CD4-positive, alpha-beta T cell (primary cell): Measurements from ENCODE around the gene TLCD5. TPM values are rescaled to one million over a fixed set of nuclear protein-coding genes. Genes with fewer than 3 reads are reported as not detected.

Experiments used
- ATAC-seq: fragments of 200-7000 bp; cut with Tn5 transposase; one replicate; pipeline ENCODE4 v1.10.0; 2022; ENCODE audit warnings: mild to moderate bottlenecking; ENCODE audit not compliant: poor library complexity
- CTCF ChIA-PET: fragments of 350-600 bp; sonication (Branson Sonifier 250); formaldehyde crosslinking; loops from one replicate; lab custom pipeline; 2021; ENCODE audit warnings: antibody characterized with exemption, inconsistent platforms; lab: Charles Lee
- POLR2A ChIA-PET: fragments of 350-600 bp; sonication (Branson Sonifier 250); formaldehyde crosslinking; loops from one replicate; lab custom pipeline; 2021; ENCODE audit warnings: antibody characterized with exemption, inconsistent platforms; lab: Charles Lee
- DNase-seq, 14 experiments: peaks; one replicate each; pipeline ENCODE4 v3.0.0-alpha.2; 2013 to 2020; ENCODE audit warnings: mixed read lengths in 2 of 14
- H3K27ac ChIP-seq, 2 donors: one replicate each; pipeline versions ENCODE4 v1.5.1 to v1.7.0; 2013; ENCODE audit warnings: low read length in 2 of 2, low read depth in 1 of 2, mild to moderate bottlenecking in 1 of 2
- H3K27me3 ChIP-seq, 2 experiments: 1 replicate in 1 of 2; 2 replicates in 1 of 2; pipeline versions ENCODE4 v1.6.1 to v1.7.0; 2013; ENCODE audit warnings: low read length in 2 of 2, control low read depth in 1 of 2, mild to moderate bottlenecking in 1 of 2, moderate library complexity in 1 of 2; ENCODE audit not compliant: insufficient read depth in 2 of 2, control insufficient read depth in 1 of 2
- H3K36me3 ChIP-seq: one replicate; pipeline ENCODE4 v1.6.1; 2013; ENCODE audit warnings: low read length, control low read depth; ENCODE audit not compliant: insufficient read depth
- H3K4me1 ChIP-seq: one replicate; pipeline ENCODE4 v1.6.1; 2013; ENCODE audit warnings: low read length, control low read depth; ENCODE audit not compliant: insufficient read depth
- H3K4me3 ChIP-seq: one replicate; pipeline ENCODE4 v1.5.1; 2013; ENCODE audit warnings: mild to moderate bottlenecking, low read length, moderate library complexity
- H3K9me3 ChIP-seq, 2 experiments: 1 replicate in 1 of 2; 2 replicates in 1 of 2; pipeline versions ENCODE4 v1.6.1 to v1.7.0; 2013; ENCODE audit warnings: low read length in 2 of 2, mild to moderate bottlenecking in 2 of 2, control low read depth in 1 of 2, moderate library complexity in 1 of 2; ENCODE audit not compliant: control insufficient read depth in 1 of 2, insufficient read depth in 1 of 2
- H3K27ac Mint-ChIP-seq: one replicate; pipeline ENCODE4 v1.8.0; 2020; ENCODE audit warnings: mixed read lengths
- H3K27me3 Mint-ChIP-seq: one replicate; pipeline ENCODE4 v1.8.0; 2021; ENCODE audit warnings: mixed read lengths
- H3K36me3 Mint-ChIP-seq: one replicate; pipeline ENCODE4 v1.8.0; 2021; ENCODE audit warnings: low read depth, mixed read lengths
- H3K4me1 Mint-ChIP-seq: one replicate; pipeline ENCODE4 v1.8.0; 2021; ENCODE audit warnings: low read depth, mixed read lengths
- H3K4me3 Mint-ChIP-seq: one replicate; pipeline ENCODE4 v1.8.0; 2020; ENCODE audit warnings: mild to moderate bottlenecking, mixed read lengths
- H3K9me3 Mint-ChIP-seq: one replicate; pipeline ENCODE4 v1.8.0; 2020; ENCODE audit warnings: mixed read lengths
- CTCF ChIP-seq: fragments of 200-600 bp; IDR thresholded peaks from one replicate; pipeline ENCODE4 v1.8.0; 2022; ENCODE audit warnings: antibody characterized with exemption, mild to moderate bottlenecking
- intact Hi-C, 2 experiments: fragments of 100-400 bp; cut with DNase I in 1 of 2; cut with micrococcal nuclease in 1 of 2; formaldehyde crosslinking; loops; one replicate each; pipeline versions ENCODE4 v1.15.1 to v1.9.0; 2023 to 2025; cut with DNase I, micrococcal nuclease
- total RNA-seq, 174 experiments: library from RNA in 2 of 174; stranded (reverse) in 2 of 174; gene quantifications; one replicate each; pipeline ENCODE4 v1.2.3 and lab custom pipeline; 2021 to 2026

TLCD5 gene
- total RNA-seq, 2 experiments from 2014 or later: not detected

GRCh38 chr11:120281143-120281795, 43.8 kb upstream of the TLCD5 start:
- Histone ChIP-seq H3K4me3 (no peak overlapping the region), H3K27me3 (no peaks in the 10 kb centered on the region), H3K27ac (no peak overlapping the region), H3K4me1 (no peaks in the 10 kb centered on the region), H3K9me3 (no peaks in the 10 kb centered on the region), H3K36me3 (no peaks in the 10 kb centered on the region)
- POLR2A ChIA-PET: no interaction called here
- CTCF ChIA-PET: no interaction called here
- H3K27me3 Mint-ChIP-seq: peaks cover 4% of the 10 kb centered on the region
- TF ChIP-seq CTCF: no peak
- no peak overlapping the region for H3K27ac Mint-ChIP-seq
- H3K4me1 Mint-ChIP-seq: no peaks in the 10 kb centered on the region
- H3K4me3 Mint-ChIP-seq: no peak overlapping the region
- no peaks in the 10 kb centered on the region for H3K9me3 Mint-ChIP-seq
- H3K36me3 Mint-ChIP-seq: no peaks in the 10 kb centered on the region
- ATAC-seq: no peak
- intact Hi-C loops: no loop called here
- no peak for DNase-seq

- intact Hi-C loops: no loop called here
- Histone ChIP-seq H3K4me3 (no peak overlapping the region), H3K27me3 (no peaks in the 10 kb centered on the region), H3K9me3 (no peaks in the 10 kb centered on the region), H3K36me3 (no peaks in the 10 kb centered on the region), H3K4me1 (no peaks in the 10 kb centered on the region), H3K27ac (no peak overlapping the region)
- H3K36me3 Mint-ChIP-seq: no peaks in the 10 kb centered on the region
- no peak for ATAC-seq
- H3K4me3 Mint-ChIP-seq: no peak overlapping the region
- no peaks in the 10 kb centered on the region for H3K4me1 Mint-ChIP-seq
- CTCF ChIA-PET: no interaction called here
- H3K9me3 Mint-ChIP-seq: no peaks in the 10 kb centered on the region
- POLR2A ChIA-PET: no interaction called here
- peaks cover 4% of the 10 kb centered on the region for H3K27me3 Mint-ChIP-seq
- TF ChIP-seq CTCF: no peak
- no peak for DNase-seq
- H3K27ac Mint-ChIP-seq: no peak overlapping the region
Measured at GRCh38 chr11:120283124-120283523, 42.0 kb upstream of the TLCD5 start.

GRCh38 chr11:120284272-120284671, 40.8 kb upstream of the TLCD5 start:
- no peak for TF ChIP-seq CTCF
- peaks cover 0 to 3% of the 10 kb centered on the region in 2 experiments for H3K27me3 ChIP-seq
- no peak overlapping the region for H3K27ac ChIP-seq
- DNase-seq (no peak), ATAC-seq (no peak)
- no peaks in the 10 kb centered on the region for H3K36me3 ChIP-seq
- H3K4me1 ChIP-seq: no peaks in the 10 kb centered on the region
- H3K27ac Mint-ChIP-seq: no peak overlapping the region
- peaks cover 9% of the 10 kb centered on the region for H3K27me3 Mint-ChIP-seq
- H3K4me1 Mint-ChIP-seq: no peaks in the 10 kb centered on the region
- intact Hi-C loops: no loop called here
- POLR2A ChIA-PET: no interaction called here
- H3K4me3 Mint-ChIP-seq: no peak overlapping the region
- no peak overlapping the region for H3K4me3 ChIP-seq
- no peaks in the 10 kb centered on the region for H3K36me3 Mint-ChIP-seq
- H3K9me3 ChIP-seq: no peaks in the 10 kb centered on the region
- CTCF ChIA-PET: no interaction called here
- H3K9me3 Mint-ChIP-seq: no peaks in the 10 kb centered on the region
